IPS-18c (cell line): ENCODE data around the gene ANKS4B.
"Not testable (repeated sequence)": the region's sequence is repeated elsewhere in the genome, so short reads cannot be mapped to it uniquely, and the experiment has no call there.

Experiments
- H3K4me3 ChIP-seq: 2 replicates; pipeline ENCODE4 v1.7.0; 2013; ENCODE audit warnings: low read depth, mild to moderate bottlenecking, low read length, moderate library complexity; ENCODE audit not compliant: insufficient read depth
- H3K9me3 ChIP-seq: one replicate; pipeline ENCODE4 v1.6.1; 2013; ENCODE audit warnings: mild to moderate bottlenecking, low read length, moderate library complexity; ENCODE audit not compliant: control insufficient read depth, insufficient read depth

ANKS4B gene

GRCh38 chr16:21244518-21245215 is 11.2 kb downstream of the ANKS4B start:
- H3K9me3 ChIP-seq: no peaks in the 10 kb centered on the region
- H3K4me3 ChIP-seq: no peak overlapping the region

- H3K9me3 ChIP-seq, H3K4me3 ChIP-seq: not testable (repeated sequence)
Measured at GRCh38 chr16:21248179-21248578, 14.7 kb downstream of the ANKS4B start.

- Histone ChIP-seq H3K4me3 (no peak overlapping the region), H3K9me3 (no peaks in the 10 kb centered on the region)
Measured at GRCh38 chr16:21250072-21250923, 16.8 kb downstream of the ANKS4B start.

GRCh38 chr16:21253470-21253869 is 20.0 kb downstream of the ANKS4B start:
- Histone ChIP-seq H3K9me3 (no peaks in the 10 kb centered on the region), H3K4me3 (no peak overlapping the region)

- Histone ChIP-seq H3K9me3 (no peaks in the 10 kb centered on the region), H3K4me3 (no peak overlapping the region)
Measured at GRCh38 chr16:21256636-21257035, 23.1 kb downstream of the ANKS4B start.

GRCh38 chr16:21257284-21257683 is 23.8 kb downstream of the ANKS4B start:
- Histone ChIP-seq H3K4me3 (no peak overlapping the region), H3K9me3 (no peaks in the 10 kb centered on the region)

- Histone ChIP-seq H3K9me3 (no peaks in the 10 kb centered on the region), H3K4me3 (no peak overlapping the region)
Measured at GRCh38 chr16:21260870-21261791, 27.6 kb downstream of the ANKS4B start.

- H3K4me3 ChIP-seq: no peak overlapping the region
- H3K9me3 ChIP-seq: no peaks in the 10 kb centered on the region
Measured at GRCh38 chr16:21262779-21263639, 29.5 kb downstream of the ANKS4B start.

- Histone ChIP-seq H3K9me3 (no peaks in the 10 kb centered on the region), H3K4me3 (no peak overlapping the region)
Measured at GRCh38 chr16:21263640-21264570, 30.4 kb downstream of the ANKS4B start.

GRCh38 chr16:21264571-21265036 is 31.1 kb downstream of the ANKS4B start:
- Histone ChIP-seq H3K4me3 (no peak overlapping the region), H3K9me3 (no peaks in the 10 kb centered on the region)

- Histone ChIP-seq H3K9me3 (no peaks in the 10 kb centered on the region), H3K4me3 (no peak overlapping the region)
Measured at GRCh38 chr16:21265104-21265837, 31.8 kb downstream of the ANKS4B start.

GRCh38 chr16:21267298-21267697 is 33.8 kb downstream of the ANKS4B start:
- Histone ChIP-seq H3K9me3 (no peaks in the 10 kb centered on the region), H3K4me3 (no peak overlapping the region)

- no peak overlapping the region for H3K4me3 ChIP-seq
- H3K9me3 ChIP-seq: no peaks in the 10 kb centered on the region
Measured at GRCh38 chr16:21268236-21268635, 34.7 kb downstream of the ANKS4B start.

- no peaks in the 10 kb centered on the region for H3K9me3 ChIP-seq
- H3K4me3 ChIP-seq: no peak overlapping the region
Measured at GRCh38 chr16:21272253-21272652, 38.8 kb downstream of the ANKS4B start.

GRCh38 chr16:21272763-21273162 is 39.3 kb downstream of the ANKS4B start:
- not testable (repeated sequence) for H3K4me3 ChIP-seq, H3K9me3 ChIP-seq
